AG04449 (cell line): ENCODE measurements around the gene CCDC57.

Experiments
- CTCF ChIA-PET: fragments of 350-600 bp; formaldehyde crosslinking; extraction: SDS; loops from one replicate; lab custom pipeline; 2021; ENCODE audit warnings: antibody characterized with exemption; lab: Yijun Ruan, JAX
- POLR2A ChIA-PET: fragments of 400-600, 350-600 bp; formaldehyde crosslinking; extraction: SDS; loops from one replicate; lab custom pipeline; 2020; ENCODE audit warnings: antibody characterized with exemption, inconsistent platforms; lab: Yijun Ruan, JAX
- DNase-seq: peaks from one replicate; pipeline ENCODE4 v3.0.0-alpha.2; 2010; ENCODE audit warnings: low read depth, low spot score
- H3K4me3 ChIP-seq: 2 replicates; pipeline ENCODE4 v1.5.1; 2011; ENCODE audit warnings: low read depth, mild to moderate bottlenecking, control low read depth, low read length
- CTCF ChIP-seq: IDR thresholded peaks from one replicate; pipeline ENCODE4 v1.5.1; 2011; ENCODE audit warnings: mild to moderate bottlenecking, moderate library complexity, low read length, control low read depth, inconsistent platforms; ENCODE audit not compliant: insufficient read depth; ENCODE audit errors: missing control alignments

The CCDC57 gene

GRCh38 chr17:82161216-82161615, 51.4 kb downstream of the CCDC57 start:
- H3K4me3 ChIP-seq, result no peak overlapping the region
- POLR2A ChIA-PET, result no interaction called here
- CTCF ChIA-PET, result interaction anchor here (1.3 kb wide), 1 partner anchor 202 kb away, joined by 3 read pairs; no protein-coding TSS in a partner anchor
- TF ChIP-seq CTCF, result no peak
- no peak for DNase-seq

GRCh38 chr17:82160075-82160474, 52.6 kb downstream of the CCDC57 start:
- POLR2A ChIA-PET, result no interaction called here
- no peak for TF ChIP-seq CTCF

GRCh38 chr17:82158825-82159224, 53.8 kb downstream of the CCDC57 start:
- no peak overlapping the region for H3K4me3 ChIP-seq
- ChIA-PET POLR2A (no interaction called here), CTCF (interaction anchor here (7.0 kb wide), 1 partner anchor 129 kb away, joined by 94 read pairs; the partner anchor contains the start of gene RAC3)
- no peak for TF ChIP-seq CTCF
- no peak for DNase-seq

More at GRCh38 chr17:82160075-82160474, 52.6 kb downstream of the CCDC57 start:
- CTCF ChIA-PET, result interaction anchor here (7.0 kb wide), 1 partner anchor 130 kb away, joined by 94 read pairs; the partner anchor contains the start of gene RAC3
- DNase-seq, result no peak
- no peak overlapping the region for H3K4me3 ChIP-seq

DNA sequence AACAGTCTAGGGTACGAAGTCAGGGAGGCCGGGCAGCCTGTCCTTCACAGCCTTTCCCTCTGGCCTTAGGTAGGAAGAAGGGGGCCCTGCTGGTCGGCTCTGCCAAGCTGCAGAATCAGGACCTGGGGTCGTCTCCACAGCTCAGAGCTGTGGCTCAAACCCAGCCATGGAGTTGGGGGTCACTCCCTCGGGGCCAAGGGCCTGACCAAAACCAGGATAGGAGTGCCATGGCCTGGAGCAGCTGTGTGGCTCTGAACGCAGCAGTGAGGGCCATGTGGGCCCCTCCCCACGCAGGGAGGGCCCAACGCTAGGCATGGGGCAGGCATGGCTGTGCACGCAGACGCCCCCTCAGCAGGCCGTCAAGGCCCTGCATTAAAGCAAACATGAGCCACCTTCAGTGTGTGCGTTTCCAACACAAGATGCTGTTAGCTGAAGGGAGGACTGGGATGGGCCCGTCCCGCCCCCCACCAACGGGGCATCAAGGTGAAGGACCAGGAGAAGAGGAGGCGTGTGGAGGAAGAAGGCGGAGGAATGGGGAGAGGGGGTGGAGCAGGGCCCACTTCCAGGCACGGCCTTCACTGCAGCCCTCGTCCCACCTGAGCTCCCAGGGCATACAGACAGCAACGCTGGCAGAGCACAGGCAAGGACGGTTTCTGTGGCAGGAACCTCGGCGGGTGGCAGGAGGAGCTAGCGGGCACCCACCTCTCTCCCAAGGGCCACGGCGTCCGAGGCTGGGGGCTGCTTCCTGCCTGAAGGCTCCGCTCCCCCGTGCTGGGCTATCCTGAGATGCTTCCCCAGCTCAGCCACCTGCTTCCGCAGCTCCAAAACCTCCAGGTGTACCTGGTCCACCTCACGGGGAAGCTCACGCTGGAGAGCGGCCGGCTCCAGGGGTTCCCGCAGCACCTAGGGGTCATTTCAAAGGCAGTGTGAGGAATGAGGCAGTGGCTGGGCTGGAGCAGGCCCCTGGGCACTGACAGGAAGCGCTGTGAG, 55.3 kb downstream of the CCDC57 start:
- no peak for DNase-seq
- ChIA-PET POLR2A (no interaction called here), CTCF (interaction anchor here (1.1 to 7.0 kb wide), 5 partner anchors 9 to 198 kb away, joined by 3 to 94 read pairs (median 4); partner anchors contain the start of gene RAC3)
- H3K4me3 ChIP-seq, result no peak overlapping the region
- no peak for TF ChIP-seq CTCF

DNA sequence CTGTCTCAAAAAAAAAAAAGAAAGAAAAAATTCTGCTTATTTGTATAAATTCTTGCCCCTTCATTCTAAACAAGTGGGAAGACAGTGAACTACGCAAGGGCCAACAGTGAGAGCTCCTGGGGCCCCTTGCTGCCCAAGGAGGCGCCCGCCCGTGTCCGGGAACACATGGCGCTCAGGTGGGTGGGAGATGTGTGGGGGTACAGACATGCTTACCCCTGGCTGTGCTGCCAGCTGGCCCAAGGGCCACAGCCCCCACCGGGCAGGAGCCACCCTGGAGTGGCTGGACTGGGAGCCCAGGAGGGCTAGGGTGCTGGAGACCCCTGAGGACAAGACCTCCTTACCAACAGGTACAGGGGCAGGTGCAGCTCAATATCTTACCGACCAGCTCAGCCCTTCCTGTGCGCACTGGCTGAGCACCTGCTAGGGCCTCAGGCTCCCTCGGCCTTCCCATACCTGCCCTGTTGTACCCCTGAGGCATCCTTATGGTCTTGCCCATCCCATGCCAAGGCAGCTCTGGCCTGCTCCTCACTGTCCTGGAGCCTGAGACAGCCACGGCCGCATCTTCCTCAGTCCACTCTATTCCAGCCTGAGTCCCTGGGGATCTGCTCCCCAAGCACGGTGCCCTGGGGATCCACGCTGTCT, 56.2 kb downstream of the CCDC57 start:
- TF ChIP-seq CTCF, result no peak
- H3K4me3 ChIP-seq, result no peak overlapping the region
- ChIA-PET POLR2A (no interaction called here), CTCF (interaction anchor here (1.0 to 7.0 kb wide), 8 partner anchors 9 to 197 kb away, joined by 3 to 94 read pairs (median 6); partner anchors contain the start of gene RAC3)
- no peak for DNase-seq
